ENCODE results near the gene VSTM4. TPM values are rescaled to one million over a fixed set of nuclear protein-coding genes. Genes with fewer than 3 reads are reported as not detected.
A peak's percentile ranks its signal among the peaks of the same experiment; 100 is the strongest.

The VSTM4 gene
- total RNA-seq, 3 donors from 2014 or later: 1.5 to 13.8 (median 2.2) TPM

- intact Hi-C loops (cut with DNase I, micrococcal nuclease): no loop called here
- Histone ChIP-seq H3K36me3 (ENCODE audit: low read depth) (no peaks in the 10 kb centered on the region), H3K4me3 (no peak overlapping the region), H3K4me1 (ENCODE audit: low read depth) (peaks cover 4% of the 10 kb centered on the region), H3K9me3 (no peaks in the 10 kb centered on the region)
- peak in 2 of 3 donors; percentile 42 to 52 for DNase-seq
- TF ChIP-seq CTCF (IDR thresholded peaks at IDR 0.05): no peak
- peak; percentile 80 for ATAC-seq
Measured at GRCh38 chr10:49010295-49010694, 105.0 kb downstream of the VSTM4 start.

- ATAC-seq (peak; percentile 53), DNase-seq (no peak)
- H3K4me1 ChIP-seq (ENCODE audit: low read depth): peaks cover 4% of the 10 kb centered on the region
Measured at GRCh38 chr10:49009199-49009979, 105.9 kb downstream of the VSTM4 start.

GRCh38 chr10:49008505-49009198 lies 106.7 kb downstream of the VSTM4 start:
- no peak for TF ChIP-seq CTCF (IDR thresholded peaks at IDR 0.05)
- H3K36me3 ChIP-seq (ENCODE audit: low read depth): no peaks in the 10 kb centered on the region
- H3K4me1 ChIP-seq (ENCODE audit: low read depth): peaks cover 4% of the 10 kb centered on the region
- no peak overlapping the region for H3K4me3 ChIP-seq
- H3K9me3 ChIP-seq: no peaks in the 10 kb centered on the region
- intact Hi-C loops (cut with DNase I, micrococcal nuclease): no loop called here
- ATAC-seq (peak; percentile 9), DNase-seq (no peak)

More at GRCh38 chr10:49009199-49009979, 105.9 kb downstream of the VSTM4 start:
- Histone ChIP-seq H3K36me3 (ENCODE audit: low read depth) (no peaks in the 10 kb centered on the region), H3K9me3 (no peaks in the 10 kb centered on the region), H3K4me3 (no peak overlapping the region)
- TF ChIP-seq CTCF (IDR thresholded peaks at IDR 0.05): no peak
- intact Hi-C loops (cut with DNase I, micrococcal nuclease): no loop called here

- Histone ChIP-seq H3K4me3 (no peak overlapping the region), H3K4me1 (ENCODE audit: low read depth) (peaks cover 4% of the 10 kb centered on the region), H3K9me3 (no peaks in the 10 kb centered on the region), H3K36me3 (ENCODE audit: low read depth) (no peaks in the 10 kb centered on the region)
- TF ChIP-seq CTCF (IDR thresholded peaks at IDR 0.05): no peak
- DNase-seq (no peak), ATAC-seq (no peak)
- intact Hi-C loops (cut with DNase I, micrococcal nuclease): no loop called here
Measured at GRCh38 chr10:49008091-49008490, 107.2 kb downstream of the VSTM4 start.

- ATAC-seq (no peak), DNase-seq (no peak)
- Histone ChIP-seq H3K4me3 (no peak overlapping the region), H3K4me1 (ENCODE audit: low read depth) (peaks cover 4% of the 10 kb centered on the region), H3K9me3 (no peaks in the 10 kb centered on the region), H3K36me3 (ENCODE audit: low read depth) (no peaks in the 10 kb centered on the region)
- intact Hi-C loops (cut with DNase I, micrococcal nuclease): no loop called here
- no peak for TF ChIP-seq CTCF (IDR thresholded peaks at IDR 0.05)
Measured at GRCh38 chr10:49007129-49007528, 108.2 kb downstream of the VSTM4 start.
